T47D (cell line): ENCODE results near the gene WNT2.
"Not testable (repeated sequence)": the region's sequence is repeated elsewhere in the genome, so short reads cannot be mapped to it uniquely, and the experiment has no call there.

Experiments
- DNase-seq, 2 experiments: peaks; one replicate each; pipeline versions ENCODE4 v3.0.0 to v3.0.0-alpha.2; 2011 to 2012; ENCODE audit warnings: low read depth in 1 of 2, low spot score in 1 of 2
- JUND ChIP-seq: IDR thresholded peaks from 2 replicates; pipeline ENCODE4 v1.6.1; 2012; ENCODE audit warnings: low read depth
- in situ Hi-C: cut with HindIII; loops from 2 replicates; pipeline ENCODE4 v1.10.0; 2016; ENCODE audit warnings: low sequenced_read_pairs, low pct_unique_long_range_greater_than_20kb

WNT2 gene

GRCh38 chr7:117270371-117270770, 52.5 kb downstream of the WNT2 start:
- in situ Hi-C loops = no loop called here
- TF ChIP-seq JUND = no peak
- no peak for DNase-seq

- no peak for DNase-seq
- no peak for TF ChIP-seq JUND
- in situ Hi-C loops = no loop called here
Observed at GRCh38 chr7:117269886-117270285, 53.0 kb downstream of the WNT2 start.

- no peak for DNase-seq
- no peak for TF ChIP-seq JUND
- in situ Hi-C loops = no loop called here
Observed at GRCh38 chr7:117269417-117269816, 53.4 kb downstream of the WNT2 start.

GRCh38 chr7:117264716-117265115, 58.1 kb downstream of the WNT2 start:
- DNase-seq = no peak
- in situ Hi-C loops = no loop called here
- TF ChIP-seq JUND = no peak

GRCh38 chr7:117262546-117262945, 60.3 kb downstream of the WNT2 start:
- no peak for DNase-seq
- TF ChIP-seq JUND = no peak
- in situ Hi-C loops = no loop called here

- no peak for DNase-seq
- in situ Hi-C loops = no loop called here
- no peak for TF ChIP-seq JUND
Observed at GRCh38 chr7:117259615-117260014, 63.2 kb downstream of the WNT2 start.

- no peak for DNase-seq
- in situ Hi-C loops = no loop called here
- no peak for TF ChIP-seq JUND
Observed at GRCh38 chr7:117251687-117252086, 71.2 kb downstream of the WNT2 start.

- in situ Hi-C loops = no loop called here
- no peak for TF ChIP-seq JUND
Observed at GRCh38 chr7:117250801-117251200, 72.1 kb downstream of the WNT2 start.

GRCh38 chr7:117250245-117250644, 72.6 kb downstream of the WNT2 start:
- in situ Hi-C loops = no loop called here
- DNase-seq = no peak
- TF ChIP-seq JUND = no peak

More at GRCh38 chr7:117250801-117251200, 72.1 kb downstream of the WNT2 start:
- DNase-seq = no peak

- in situ Hi-C loops = no loop called here
- no peak for TF ChIP-seq JUND
Observed at GRCh38 chr7:117249696-117250095, 73.2 kb downstream of the WNT2 start.

GRCh38 chr7:117248829-117249228, 74.0 kb downstream of the WNT2 start:
- in situ Hi-C loops = no loop called here
- no peak for TF ChIP-seq JUND
- no peak for DNase-seq

More at GRCh38 chr7:117249696-117250095, 73.2 kb downstream of the WNT2 start:
- DNase-seq = no peak

GRCh38 chr7:117247809-117248208, 75.0 kb downstream of the WNT2 start:
- no peak for DNase-seq
- in situ Hi-C loops = no loop called here

GRCh38 chr7:117245703-117246102, 77.2 kb downstream of the WNT2 start:
- in situ Hi-C loops, DNase-seq: not testable (repeated sequence)

More at GRCh38 chr7:117247809-117248208, 75.0 kb downstream of the WNT2 start:
- no peak for TF ChIP-seq JUND

- in situ Hi-C loops = no loop called here
- TF ChIP-seq JUND = no peak
- no peak for DNase-seq
Observed at GRCh38 chr7:117243390-117243789, 79.5 kb downstream of the WNT2 start.
